ENCODE results near the gene ELOVL2.
"Not testable (repeated sequence)": the region's sequence is repeated elsewhere in the genome, so short reads cannot be mapped to it uniquely, and the experiment has no call there.

ELOVL2 gene

DNA sequence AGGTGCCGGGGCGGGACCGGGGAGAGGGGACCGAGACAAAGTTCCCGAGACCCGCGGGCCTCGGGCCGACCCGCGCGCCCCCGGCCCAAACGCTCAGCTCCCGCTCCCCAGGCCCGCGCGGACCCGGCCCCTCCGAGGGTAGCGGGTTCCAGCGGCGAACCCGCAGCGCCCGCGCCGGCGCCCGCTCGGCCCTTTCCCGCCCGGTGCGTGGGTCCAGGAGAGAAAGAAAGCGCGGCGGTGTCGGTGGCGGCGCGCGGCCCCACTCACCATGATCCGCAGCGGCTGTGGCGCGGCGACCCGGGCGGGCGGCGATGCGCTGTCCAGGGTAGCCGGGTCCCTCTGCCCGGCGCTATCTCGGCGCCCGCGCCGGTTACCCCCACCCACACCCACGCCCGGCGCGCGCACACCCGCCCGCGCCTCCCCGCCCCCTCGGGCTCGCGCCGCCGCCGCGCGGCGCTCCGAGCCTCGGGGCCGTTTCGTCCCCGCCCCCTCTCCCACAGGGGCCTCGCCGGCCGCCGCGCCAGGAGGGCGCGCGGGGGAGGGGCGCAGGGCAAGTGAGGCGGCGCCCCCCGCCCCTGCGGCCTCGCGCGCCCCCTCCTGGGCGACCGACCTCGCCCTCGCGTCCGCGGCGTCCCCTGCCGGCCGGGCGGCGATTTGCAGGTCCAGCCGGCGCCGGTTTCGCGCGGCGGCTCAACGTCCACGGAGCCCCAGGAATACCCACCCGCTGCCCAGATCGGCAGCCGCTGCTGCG is at the start of gene ELOVL2:
Gene ELOVL2 (minus strand): TSS at position 345 of the 751 bp plus-strand sequence. CDS start 75 bp downstream, at position 270.
- DNase-seq (ENCODE audit: low read depth in 2 of 2) = no peak

DNA sequence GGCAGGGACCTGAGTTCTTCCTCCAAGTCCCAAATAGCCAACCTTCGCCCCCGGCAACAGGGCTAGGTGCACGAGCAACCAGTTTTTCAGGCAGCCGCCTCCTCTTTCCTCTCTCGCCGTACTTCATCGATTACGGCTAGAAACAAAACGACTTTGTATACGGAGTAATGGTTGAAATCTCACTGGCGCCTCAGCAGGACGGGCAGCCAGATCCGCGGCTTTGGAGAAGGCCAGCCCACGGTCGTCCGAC is 49.2 kb upstream of the ELOVL2 start:
- DNase-seq (ENCODE audit: low read depth in 2 of 2) = no peak

DNA sequence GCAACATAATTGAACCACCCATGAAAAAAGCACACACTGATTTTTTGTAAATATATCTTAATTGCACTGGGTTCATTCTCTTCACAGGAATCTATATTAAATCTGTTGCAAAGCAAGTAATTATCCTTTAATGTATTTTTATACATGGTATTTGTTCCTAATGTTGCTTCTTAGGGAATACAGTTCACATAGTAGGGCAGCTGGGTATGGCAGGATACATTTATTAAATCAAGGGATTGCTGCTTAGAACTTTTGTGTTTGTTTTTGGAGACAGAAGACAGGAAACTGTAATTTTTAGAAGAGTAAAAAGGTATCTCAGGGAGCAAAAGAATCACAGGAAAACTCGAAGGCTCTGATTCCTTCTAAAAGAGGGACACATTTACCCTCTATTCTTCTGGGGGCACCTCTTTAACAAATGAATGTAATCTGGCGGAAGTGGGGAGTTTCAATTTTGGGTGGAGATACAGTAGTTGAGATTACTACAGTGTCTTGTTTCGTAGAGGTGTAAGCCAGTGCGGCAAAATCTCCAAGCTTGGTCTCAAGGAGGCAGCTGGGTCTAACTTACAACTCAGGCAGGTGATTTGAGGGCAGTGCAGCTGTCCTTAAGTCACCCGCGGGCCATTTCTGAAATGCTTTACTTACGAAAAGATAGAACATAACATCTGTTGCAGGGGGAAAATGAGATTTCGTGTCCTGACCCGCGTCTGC is 48.7 kb upstream of the ELOVL2 start:
- no peak for DNase-seq (ENCODE audit: low read depth in 2 of 2)

DNA sequence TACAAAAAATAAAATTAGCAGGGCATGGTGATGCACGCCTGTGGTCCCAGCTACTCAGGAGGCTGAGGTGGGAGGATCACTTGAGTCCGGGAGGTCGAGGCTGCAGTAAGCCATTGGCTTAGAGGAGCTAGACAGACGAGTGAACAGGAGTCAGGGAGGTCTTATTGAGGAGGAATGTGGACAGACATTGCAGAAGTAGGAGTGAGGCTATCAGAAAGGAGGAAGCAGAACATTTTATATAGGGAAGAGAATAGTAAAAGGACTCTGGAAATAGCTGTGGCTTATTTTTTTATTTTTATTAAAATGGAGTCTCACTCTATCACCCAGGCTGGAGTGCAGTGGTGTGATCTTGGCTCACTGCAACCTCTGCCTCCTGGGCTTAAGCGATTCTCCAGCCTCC is 47.0 kb upstream of the ELOVL2 start:
- not testable (repeated sequence) for DNase-seq (ENCODE audit: low read depth in 2 of 2)

DNA sequence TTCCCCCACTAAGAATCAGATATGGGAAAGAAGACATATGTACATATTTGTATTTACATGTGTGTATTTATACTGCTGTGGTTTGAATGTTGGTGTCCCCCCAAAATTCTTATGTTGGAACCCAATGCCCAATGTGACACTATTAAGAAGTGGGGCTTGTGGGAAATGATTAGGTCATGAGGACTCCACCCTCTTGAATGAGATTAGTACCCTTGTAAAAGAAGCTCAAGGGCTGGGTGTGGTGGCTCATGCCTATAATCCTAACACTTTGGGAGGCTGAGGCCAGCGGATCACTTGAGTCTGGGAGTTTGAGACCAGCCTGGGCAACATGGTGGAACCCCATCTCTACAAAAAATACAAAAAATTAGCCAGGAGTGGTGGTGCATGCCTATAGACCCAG is 45.6 kb upstream of the ELOVL2 start:
- DNase-seq (ENCODE audit: low read depth in 2 of 2) = no peak

DNA sequence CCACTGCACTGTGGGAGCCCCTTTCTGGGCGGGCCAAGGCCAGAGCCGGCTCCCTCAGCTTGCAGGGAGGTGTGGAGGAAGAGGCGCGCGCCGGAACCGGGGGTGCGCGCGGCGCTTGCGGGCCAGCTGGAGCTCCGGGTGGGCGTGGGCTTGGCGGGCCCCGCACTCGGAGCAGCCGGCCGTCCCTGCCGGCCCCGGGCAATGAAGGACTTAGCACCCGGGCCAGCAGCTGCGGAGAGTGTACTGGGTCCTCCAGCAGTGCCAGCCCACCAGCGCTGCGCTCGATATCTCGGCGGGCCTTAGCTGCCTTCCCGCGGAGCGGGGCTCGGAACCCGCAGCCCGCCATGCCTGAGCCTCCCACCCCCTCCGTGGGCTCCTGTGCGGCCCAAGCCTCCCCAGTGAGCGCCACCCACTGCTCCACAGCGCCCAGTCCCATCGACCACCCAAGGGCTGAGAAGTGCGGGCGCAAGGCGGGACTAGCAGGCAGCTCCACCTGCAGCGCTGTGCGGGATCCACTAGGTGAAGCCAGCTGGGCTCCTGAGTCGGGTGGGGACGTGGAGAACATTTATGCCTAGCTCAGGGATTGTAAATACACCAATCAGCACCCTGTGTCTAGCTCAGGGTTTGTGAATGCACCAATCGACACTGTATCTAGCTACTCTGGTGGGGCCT is 43.2 kb upstream of the ELOVL2 start:
- DNase-seq (ENCODE audit: low read depth in 2 of 2) = not testable (repeated sequence)

- peak; percentile 35 to 42 for DNase-seq (ENCODE audit: low read depth in 2 of 2)
Observed at GRCh38 chr6:11085758-11086435, 41.8 kb upstream of the ELOVL2 start.

DNA sequence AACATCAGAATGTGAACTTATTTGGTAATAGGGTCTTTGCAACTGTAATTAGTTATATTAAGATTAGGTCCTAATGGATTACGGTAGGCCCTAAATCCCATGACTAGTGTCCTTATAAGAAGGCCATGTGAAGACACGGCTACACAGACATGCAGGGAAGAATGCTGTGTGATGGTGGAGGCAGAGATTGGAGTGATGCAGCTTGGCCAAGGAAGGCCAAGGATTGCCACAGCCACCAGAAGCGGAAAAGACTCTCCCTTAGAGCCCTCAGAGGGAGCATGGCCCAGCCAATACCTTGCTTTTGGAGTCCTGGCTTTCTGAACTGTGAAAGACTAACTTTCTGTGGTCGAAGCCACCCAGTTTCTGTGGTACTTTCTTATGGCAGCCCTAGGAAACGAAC is 39.9 kb upstream of the ELOVL2 start:
- no peak for DNase-seq (ENCODE audit: low read depth in 2 of 2)

DNA sequence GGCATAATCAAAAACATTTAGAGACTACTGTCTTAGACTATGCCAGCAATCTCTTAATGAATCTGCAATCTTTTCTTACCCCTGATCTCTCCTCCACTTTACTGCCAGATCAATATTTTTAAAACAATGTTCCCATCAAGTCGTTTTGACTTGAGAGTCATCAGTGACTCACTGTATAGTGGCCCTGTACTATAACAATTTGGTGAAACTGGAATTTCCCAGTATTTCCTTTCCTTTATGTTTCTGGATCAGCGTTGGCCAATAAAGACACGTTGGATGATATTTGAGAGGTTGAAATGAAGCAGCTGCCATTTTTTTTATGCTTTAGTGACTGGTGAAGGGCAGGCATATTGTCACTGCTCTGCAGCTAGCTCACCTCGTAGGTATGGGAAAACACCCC is 39.4 kb upstream of the ELOVL2 start:
- no peak for DNase-seq (ENCODE audit: low read depth in 2 of 2)

DNA sequence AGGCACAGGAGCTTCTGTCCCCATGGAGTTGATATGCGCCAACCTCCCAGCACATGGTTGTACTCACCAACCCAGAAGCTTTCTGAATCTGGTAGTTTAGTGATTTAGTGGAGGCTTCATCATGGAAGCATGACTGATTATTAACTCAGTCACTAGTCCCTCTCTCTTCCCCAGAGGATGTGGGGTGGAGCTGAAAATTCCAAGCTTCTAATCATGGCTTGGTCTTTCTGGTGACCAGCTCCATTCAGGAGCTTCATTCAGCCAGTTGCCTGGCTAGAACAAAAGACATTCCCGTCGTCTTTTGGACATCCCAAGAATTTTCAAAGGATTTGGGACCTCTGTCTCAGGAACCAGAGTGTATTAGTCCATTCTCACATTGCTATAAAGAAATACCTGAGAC is 36.2 kb upstream of the ELOVL2 start:
- no peak for DNase-seq (ENCODE audit: low read depth in 2 of 2)

DNA sequence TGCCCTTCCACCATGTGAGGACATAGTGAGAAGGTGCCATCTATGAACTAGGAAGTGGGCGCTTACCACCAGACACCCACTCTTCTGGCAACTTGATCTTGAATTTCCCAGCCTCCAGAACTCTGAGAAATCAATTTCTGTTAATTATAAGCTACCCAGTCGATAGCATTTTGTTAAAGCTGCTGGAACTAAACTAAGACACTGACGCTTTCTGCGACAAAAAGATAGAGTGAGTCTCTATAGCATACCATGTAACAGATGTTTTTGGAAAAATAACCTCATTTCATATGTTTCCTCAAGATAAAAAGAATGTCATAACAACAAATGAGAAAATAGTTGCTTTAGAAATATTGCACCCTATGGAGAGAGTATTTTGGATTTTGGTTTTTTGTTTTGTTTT is 34.2 kb upstream of the ELOVL2 start:
- DNase-seq (ENCODE audit: low read depth in 2 of 2) = no peak

DNA sequence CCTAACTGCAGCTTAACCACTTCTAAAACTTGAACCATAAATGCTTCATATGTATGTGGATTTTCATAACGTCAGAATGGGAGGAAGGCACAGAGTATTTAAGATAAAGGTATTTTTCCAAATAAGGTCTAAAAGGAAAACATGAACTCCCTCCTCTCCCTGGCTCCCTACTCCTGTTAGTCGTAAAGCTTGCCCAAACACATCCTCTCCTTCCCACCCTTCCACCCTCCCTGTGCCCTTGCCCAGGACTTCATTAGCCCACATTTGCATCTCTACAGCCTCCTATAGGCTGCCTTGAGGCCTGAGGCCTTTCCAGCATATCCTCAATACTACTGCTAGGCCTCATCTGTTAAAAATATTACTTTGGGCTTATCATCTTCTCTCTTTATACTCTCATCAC is 32.4 kb upstream of the ELOVL2 start:
- no peak for DNase-seq (ENCODE audit: low read depth in 2 of 2)

DNA sequence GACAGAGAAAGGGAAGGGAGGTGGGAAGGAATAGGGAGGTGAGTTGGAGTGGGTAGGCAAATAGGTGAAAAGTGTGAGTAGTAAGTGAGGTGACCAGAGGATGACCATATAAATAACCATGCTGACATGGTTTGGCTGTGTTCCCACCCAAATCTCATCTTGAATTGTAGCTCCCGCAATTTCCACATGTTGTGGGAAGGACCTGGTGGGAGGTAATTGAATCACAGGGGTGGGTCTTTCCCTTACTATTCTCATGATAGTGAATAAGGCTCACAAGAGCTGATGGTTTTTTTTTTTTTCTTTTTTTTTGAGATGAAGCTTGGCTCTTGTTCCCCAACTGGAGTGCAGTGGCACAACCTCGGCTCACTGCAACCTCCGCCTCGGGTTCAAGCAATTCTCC is 28.0 kb upstream of the ELOVL2 start:
- DNase-seq (ENCODE audit: low read depth in 2 of 2) = no peak

- DNase-seq (ENCODE audit: low read depth in 2 of 2) = no peak
Observed at GRCh38 chr6:11069760-11070159, 25.7 kb upstream of the ELOVL2 start.

GRCh38 chr6:11067348-11067747 is 23.2 kb upstream of the ELOVL2 start:
- no peak for DNase-seq (ENCODE audit: low read depth in 2 of 2)

GRCh38 chr6:11066505-11067347 is 22.6 kb upstream of the ELOVL2 start:
- DNase-seq (ENCODE audit: low read depth in 2 of 2) = no peak

GRCh38 chr6:11065436-11066202 is 21.5 kb upstream of the ELOVL2 start:
- DNase-seq (ENCODE audit: low read depth in 2 of 2) = no peak

GRCh38 chr6:11064836-11065235 is 20.7 kb upstream of the ELOVL2 start:
- DNase-seq (ENCODE audit: low read depth in 2 of 2) = no peak

GRCh38 chr6:11062715-11063114 is 18.6 kb upstream of the ELOVL2 start:
- DNase-seq (ENCODE audit: low read depth in 2 of 2) = no peak

DNA sequence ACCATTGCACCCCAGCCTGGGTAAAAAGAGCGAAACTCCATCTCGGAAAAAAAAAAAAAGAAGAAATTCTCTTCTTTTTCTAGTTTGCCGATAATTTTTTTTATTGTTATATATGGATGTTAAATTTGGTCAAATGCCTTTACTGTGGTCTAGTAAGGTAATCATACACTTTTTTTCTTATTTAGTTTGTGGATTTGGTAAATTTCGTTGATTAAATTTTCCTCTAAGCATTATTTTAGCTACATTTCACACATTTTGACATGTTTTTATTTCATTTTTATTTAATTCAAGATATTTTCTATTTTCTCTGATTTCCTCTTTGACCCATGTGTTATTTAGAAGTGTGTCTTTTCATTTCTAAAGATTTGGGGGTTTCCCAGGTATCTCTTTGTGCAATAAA is 18.0 kb upstream of the ELOVL2 start:
- no peak for DNase-seq (ENCODE audit: low read depth in 2 of 2)

DNA sequence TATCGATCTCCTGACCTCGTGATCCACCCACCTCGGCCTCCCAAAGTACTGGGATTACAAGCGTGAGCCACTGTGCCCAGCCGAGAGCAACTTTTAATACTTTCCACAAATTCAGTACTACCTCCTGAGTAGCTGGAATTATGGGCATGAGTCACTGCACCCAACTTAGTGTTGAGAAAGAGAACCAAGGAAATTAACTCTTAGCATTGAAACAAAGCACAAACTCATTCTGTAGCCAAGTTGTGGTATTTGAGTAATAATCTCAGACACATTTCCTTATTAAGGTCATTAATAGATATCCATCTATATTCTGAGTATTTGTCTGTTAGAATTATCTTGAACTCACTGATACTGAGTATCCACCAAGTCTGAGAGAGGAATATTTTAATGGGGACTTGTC is 14.3 kb upstream of the ELOVL2 start:
- no peak for DNase-seq (ENCODE audit: low read depth in 2 of 2)
